NCI-H2081 (cell line): ENCODE results near the gene VSX1.

ENCODE experiments used
- DNase-seq, 2 experiments: peaks; one replicate each; lab custom pipeline; 2025; lab: John Stamatoyannopoulos, UW

VSX1 gene

GRCh38 chr20:25087186-25087929 lies 5.4 kb upstream of the VSX1 start:
- DNase-seq: peak; percentile 29 to 64

GRCh38 chr20:25085756-25086495 lies 4.0 kb upstream of the VSX1 start:
- no peak for DNase-seq

- DNase-seq: no peak
Observed at GRCh38 chr20:25084626-25085187, 2.8 kb upstream of the VSX1 start.

GRCh38 chr20:25083773-25084625 lies 2.1 kb upstream of the VSX1 start:
- DNase-seq: no peak

- DNase-seq: no peak
Observed at GRCh38 chr20:25083141-25083772, 1.3 kb upstream of the VSX1 start.

GRCh38 chr20:25082498-25082873 lies 545 bp upstream of the VSX1 start:
- DNase-seq: no peak

- no peak for DNase-seq
Observed at GRCh38 chr20:25081065-25081729, 744 bp downstream of the VSX1 start.

- DNase-seq: no peak
Observed at GRCh38 chr20:25079171-25079570, 2.8 kb downstream of the VSX1 start.

- no peak for DNase-seq
Observed at GRCh38 chr20:25078662-25079061, 3.3 kb downstream of the VSX1 start.

GRCh38 chr20:25077610-25078169 lies 4.3 kb downstream of the VSX1 start:
- no peak for DNase-seq

- peak in 1 of 2 experiments; percentile 5 for DNase-seq
Observed at GRCh38 chr20:25076731-25077609, 5.0 kb downstream of the VSX1 start.

GRCh38 chr20:25076201-25076600 lies 5.7 kb downstream of the VSX1 start:
- no peak for DNase-seq

- DNase-seq: no peak
Observed at GRCh38 chr20:25073544-25073943, 8.4 kb downstream of the VSX1 start.

- no peak for DNase-seq
Observed at GRCh38 chr20:25072226-25072811, 9.6 kb downstream of the VSX1 start.

GRCh38 chr20:25071734-25072133 lies 10.2 kb downstream of the VSX1 start:
- no peak for DNase-seq

GRCh38 chr20:25070821-25071473 lies 11.0 kb downstream of the VSX1 start:
- no peak for DNase-seq

- DNase-seq: no peak
Observed at GRCh38 chr20:25067102-25067987, 14.6 kb downstream of the VSX1 start.

- DNase-seq: no peak
Observed at GRCh38 chr20:25066386-25066785, 15.6 kb downstream of the VSX1 start.
